Liver (tissue), 9 donors: ENCODE data around the gene ISG20L2. TPM values are rescaled to one million over a fixed set of nuclear protein-coding genes. Genes with fewer than 3 reads are reported as not detected.

Experiments used
- DNase-seq: peaks from one replicate; pipeline ENCODE4 v3.0.0-alpha.2; 2017; ENCODE audit warnings: low spot score
- H3K27ac ChIP-seq, 2 donors: one replicate each; pipeline ENCODE4 v1.7.0; 2013; ENCODE audit warnings: inconsistent platforms in 2 of 2, low read length in 2 of 2, control low read depth in 1 of 2, low read depth in 1 of 2, mild to moderate bottlenecking in 1 of 2
- H3K27me3 ChIP-seq, 4 donors: one replicate each; pipeline versions ENCODE4 v1.6.1 to v1.7.0; 2013; ENCODE audit warnings: low read length in 3 of 4, inconsistent platforms in 1 of 4, mild to moderate bottlenecking in 1 of 4, moderate library complexity in 1 of 4; ENCODE audit not compliant: control insufficient read depth in 4 of 4, insufficient read depth in 4 of 4
- H3K36me3 ChIP-seq, 4 donors: one replicate each; pipeline versions ENCODE4 v1.6.1 to v1.7.0; 2013; ENCODE audit warnings: low read length in 3 of 4, mild to moderate bottlenecking in 3 of 4, low read depth in 1 of 4, moderate library complexity in 1 of 4; ENCODE audit not compliant: control insufficient read depth in 4 of 4, insufficient read depth in 3 of 4
- H3K4me1 ChIP-seq, 4 donors: one replicate each; pipeline versions ENCODE4 v1.6.1 to v1.7.0; 2013; ENCODE audit warnings: low read length in 3 of 4, mild to moderate bottlenecking in 3 of 4, moderate library complexity in 1 of 4; ENCODE audit not compliant: control insufficient read depth in 4 of 4, insufficient read depth in 4 of 4
- H3K4me3 ChIP-seq, 3 donors: one replicate each; pipeline versions ENCODE4 v1.6.1 to v1.7.0; 2013; ENCODE audit warnings: low read length in 3 of 3, control low read depth in 1 of 3, low read depth in 1 of 3, mild to moderate bottlenecking in 1 of 3
- H3K9ac ChIP-seq, 2 donors: one replicate each; pipeline ENCODE4 v1.7.0; 2013; ENCODE audit warnings: low read length in 2 of 2, mild to moderate bottlenecking in 2 of 2, moderate library complexity in 2 of 2, control low read depth in 1 of 2, low read depth in 1 of 2
- H3K9me3 ChIP-seq, 4 donors: one replicate each; pipeline versions ENCODE4 v1.6.1 to v1.7.0; 2013; ENCODE audit warnings: low read length in 3 of 4; ENCODE audit not compliant: control insufficient read depth in 4 of 4
- ATF3 ChIP-seq: IDR thresholded peaks from 2 replicates; pipeline ENCODE4 v1.6.1; 2016; ENCODE audit warnings: antibody characterized with exemption
- EGR1 ChIP-seq, 2 donors: IDR thresholded peaks; 2 replicates each; pipeline ENCODE4 v1.6.1; 2016 to 2018; ENCODE audit warnings: antibody characterized with exemption in 2 of 2, low read depth in 2 of 2
- FOXA1 ChIP-seq: IDR thresholded peaks from 2 replicates; pipeline ENCODE4 v1.6.1; 2016; ENCODE audit warnings: antibody characterized with exemption
- FOXA2 ChIP-seq: IDR thresholded peaks from 2 replicates; pipeline ENCODE4 v1.6.1; 2016; ENCODE audit warnings: antibody characterized with exemption
- GABPA ChIP-seq, 2 donors: IDR thresholded peaks in 1 of 2; conservative IDR thresholded peaks in 1 of 2; 2 replicates each; pipeline ENCODE4 v1.6.1; 2016; ENCODE audit warnings: antibody characterized with exemption in 2 of 2, mild to moderate bottlenecking in 1 of 2, moderate library complexity in 1 of 2
- HNF4A ChIP-seq, 2 donors: conservative IDR thresholded peaks; 2 replicates each; pipeline ENCODE4 v1.6.1; 2016; ENCODE audit warnings: antibody characterized with exemption in 2 of 2, mild to moderate bottlenecking in 2 of 2
- HNF4G ChIP-seq: IDR thresholded peaks from 2 replicates; pipeline ENCODE4 v1.6.1; 2016; ENCODE audit warnings: antibody characterized with exemption
- JUND ChIP-seq, 2 donors: IDR thresholded peaks; 2 replicates each; pipeline ENCODE4 v1.6.1; 2016; ENCODE audit warnings: antibody characterized with exemption in 2 of 2
- NR2F2 ChIP-seq: IDR thresholded peaks from 2 replicates; pipeline ENCODE4 v1.6.1; 2016; ENCODE audit warnings: antibody characterized with exemption
- RAD21 ChIP-seq, 2 donors: IDR thresholded peaks; 2 replicates each; pipeline ENCODE4 v1.6.1; 2016; ENCODE audit warnings: antibody characterized with exemption in 2 of 2, mild to moderate bottlenecking in 2 of 2
- REST ChIP-seq: IDR thresholded peaks from 2 replicates; pipeline ENCODE4 v1.6.1; 2016; ENCODE audit warnings: antibody characterized with exemption, mild to moderate bottlenecking
- RXRA ChIP-seq, 2 donors: IDR thresholded peaks; 2 replicates each; pipeline ENCODE4 v1.6.1; 2017 to 2018; ENCODE audit warnings: antibody characterized with exemption in 2 of 2, mild to moderate bottlenecking in 1 of 2
- SP1 ChIP-seq: IDR thresholded peaks from 2 replicates; pipeline ENCODE4 v1.6.1; 2018; ENCODE audit warnings: antibody characterized with exemption, mild to moderate bottlenecking
- TAF1 ChIP-seq: conservative IDR thresholded peaks from 2 replicates; pipeline ENCODE4 v1.6.1; 2016; ENCODE audit warnings: antibody characterized with exemption, mild to moderate bottlenecking
- YY1 ChIP-seq: IDR thresholded peaks from 2 replicates; pipeline ENCODE4 v1.6.1; 2016; ENCODE audit warnings: antibody characterized with exemption, mild to moderate bottlenecking
- ZBTB33 ChIP-seq: IDR thresholded peaks from 2 replicates; pipeline ENCODE4 v1.6.1; 2016; ENCODE audit warnings: antibody characterized with exemption
- WGBS: extraction: QIAGEN DNeasy Blood & Tissue Kit; methylation state at CpG from one replicate; pipeline ENCODE4 v1.1.7; 2013; 5-methylcytosine and 5-hydroxymethylcytosine counted together
- polyA plus RNA-seq, 2 donors: library from polyadenylated mRNA; stranded (reverse) in 1 of 2; unstranded in 1 of 2; fragments of 200-250 nt in 1 of 2; fragments of >200 nt in 1 of 2; fragmentation: Nextera tagmentation in 1 of 2; extraction: Ambion mirVana in 1 of 2; gene quantifications; one replicate each; pipeline versions ENCODE4 v1.2.1 to v1.2.3, GENCODE V29; 2013 to 2015
- total RNA-seq, 2 donors: library from RNA; depleted of rRNA; stranded (reverse); fragments of >200 nt; gene quantifications; one replicate each; pipeline ENCODE4 v1.2.3, GENCODE V29; 2014
- TF ChIP-seq, protein P1 (sequence below): fragments of 150-350 bp; IDR thresholded peaks from 2 replicates; pipeline ENCODE4 v1.5.1; 2017; ENCODE audit warnings: improper control_type of control experiment, low read depth, low read length; ENCODE audit not compliant: missing input control
- TF ChIP-seq, protein P2 (sequence below): IDR thresholded peaks from 2 replicates; pipeline ENCODE4 v1.6.1; 2016; ENCODE audit warnings: antibody characterized with exemption
- donor health status: healthy.
- donor health status: healthy.
- donor health status: healthy.
- donor health status: healthy.
- donor health status: healthy.

The ISG20L2 gene
- total and polyA plus RNA-seq, 4 donors = 5.6 to 9.9 (median 6.7) TPM

GRCh38 chr1:156677616-156678596, 50.7 kb downstream of the ISG20L2 start:
- Histone ChIP-seq H3K36me3 (no peaks in the 10 kb centered on the region), H3K27ac (peak overlapping the region in 1 of 2 donors; percentile 39), H3K9me3 (no peaks in the 10 kb centered on the region), H3K4me3 (peak overlapping the region in 1 of 3 donors; percentile 26), H3K27me3 (peaks cover 0 to 6% (median 4%) of the 10 kb centered on the region in 4 donors), H3K9ac (no peak overlapping the region), H3K4me1 (peaks cover 0 to 15% (median 5%) of the 10 kb centered on the region in 4 donors)
- TF ChIP-seq YY1 (no peak), HNF4A (conservative IDR thresholded peaks at IDR 0.05) (no peak), ZBTB33 (no peak), GABPA (IDR thresholded peaks at IDR 0.05 in 1 of 2, conservative IDR thresholded peaks at IDR 0.05 in 1 of 2) (no peak), JUND (IDR thresholded peaks at IDR 0.05) (no peak), SP1 (no peak), ATF3 (no peak), NR2F2 (peak; percentile 2), RAD21 (IDR thresholded peaks at IDR 0.05) (peak; percentile 90 to 91), EGR1 (IDR thresholded peaks at IDR 0.05; ENCODE audit: low read depth in 2 of 2) (no peak), REST (peak; percentile 20), FOXA2 (no peak), RXRA (IDR thresholded peaks at IDR 0.05) (no peak), HNF4G (no peak), TAF1 (no peak), FOXA1 (peak; percentile 16)
- TF ChIP-seq, protein P1, sequence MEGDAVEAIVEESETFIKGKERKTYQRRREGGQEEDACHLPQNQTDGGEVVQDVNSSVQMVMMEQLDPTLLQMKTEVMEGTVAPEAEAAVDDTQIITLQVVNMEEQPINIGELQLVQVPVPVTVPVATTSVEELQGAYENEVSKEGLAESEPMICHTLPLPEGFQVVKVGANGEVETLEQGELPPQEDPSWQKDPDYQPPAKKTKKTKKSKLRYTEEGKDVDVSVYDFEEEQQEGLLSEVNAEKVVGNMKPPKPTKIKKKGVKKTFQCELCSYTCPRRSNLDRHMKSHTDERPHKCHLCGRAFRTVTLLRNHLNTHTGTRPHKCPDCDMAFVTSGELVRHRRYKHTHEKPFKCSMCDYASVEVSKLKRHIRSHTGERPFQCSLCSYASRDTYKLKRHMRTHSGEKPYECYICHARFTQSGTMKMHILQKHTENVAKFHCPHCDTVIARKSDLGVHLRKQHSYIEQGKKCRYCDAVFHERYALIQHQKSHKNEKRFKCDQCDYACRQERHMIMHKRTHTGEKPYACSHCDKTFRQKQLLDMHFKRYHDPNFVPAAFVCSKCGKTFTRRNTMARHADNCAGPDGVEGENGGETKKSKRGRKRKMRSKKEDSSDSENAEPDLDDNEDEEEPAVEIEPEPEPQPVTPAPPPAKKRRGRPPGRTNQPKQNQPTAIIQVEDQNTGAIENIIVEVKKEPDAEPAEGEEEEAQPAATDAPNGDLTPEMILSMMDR = peak; percentile 76
- TF ChIP-seq, protein P2, sequence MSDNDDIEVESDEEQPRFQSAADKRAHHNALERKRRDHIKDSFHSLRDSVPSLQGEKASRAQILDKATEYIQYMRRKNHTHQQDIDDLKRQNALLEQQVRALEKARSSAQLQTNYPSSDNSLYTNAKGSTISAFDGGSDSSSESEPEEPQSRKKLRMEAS = no peak
- 7% methylated on average over 22 of the region's 22 CpGs for WGBS
- no peak for DNase-seq
